ENCODE results near the gene IFT172. TPM values are rescaled to one million over a fixed set of nuclear protein-coding genes. Genes with fewer than 3 reads are reported as not detected.
A peak's percentile ranks its signal among the peaks of the same experiment; 100 is the strongest.

Gene IFT172
- total RNA-seq, 1 experiment from 2014 or later: 21.9 TPM

- Histone ChIP-seq H3K4me3 (ENCODE audit: low read depth, low read length) (no peak overlapping the region), H3K4me1 (no peaks in the 10 kb centered on the region), H3K36me3 (ENCODE audit: control insufficient read depth, insufficient read depth, low read length) (no peaks in the 10 kb centered on the region), H3K9me3 (no peaks in the 10 kb centered on the region), H3K27me3 (replicated peaks; ENCODE audit: control insufficient read depth, insufficient read depth, low read length) (no peaks in the 10 kb centered on the region)
- Mint-ChIP-seq H3K27me3 (ENCODE audit: insufficient read depth, unreplicated experiment) (no peaks in the 10 kb centered on the region), H3K27ac (ENCODE audit: unreplicated experiment) (no peak overlapping the region), H3K9me3 (ENCODE audit: unreplicated experiment) (no peaks in the 10 kb centered on the region), H3K4me3 (ENCODE audit: unreplicated experiment) (no peak overlapping the region), H3K36me3 (ENCODE audit: insufficient read depth, unreplicated experiment) (no peaks in the 10 kb centered on the region), H3K4me1 (ENCODE audit: low read depth, unreplicated experiment) (no peaks in the 10 kb centered on the region)
- no TSS peak for BruUV-seq (replicated peaks)
- CTCF ChIA-PET: no interaction called here
- intact Hi-C loops (cut with micrococcal nuclease; ENCODE audit: unreplicated experiment): no loop called here
- peak in 1 of 2 experiments; percentile 18 for DNase-seq
- POLR2A ChIA-PET: no interaction called here
- TF ChIP-seq CTCF (IDR thresholded peaks at IDR 0.05; ENCODE audit: insufficient read depth in 1 of 2, low read depth in 1 of 2, low read length in 1 of 2, severe bottlenecking in 1 of 2, unreplicated experiment in 1 of 2): peak in 1 of 2 experiments; percentile 11
Measured at GRCh38 chr2:27453968-27454367, 35.6 kb downstream of the IFT172 start.

- no peaks in the 10 kb centered on the region for H3K4me1 ChIP-seq
- no peaks in the 10 kb centered on the region for H3K9me3 ChIP-seq
- H3K27me3 ChIP-seq (replicated peaks; ENCODE audit: control insufficient read depth, insufficient read depth, low read length): no peaks in the 10 kb centered on the region
- H3K4me1 Mint-ChIP-seq (ENCODE audit: low read depth, unreplicated experiment): no peaks in the 10 kb centered on the region
- ChIA-PET POLR2A (no interaction called here), CTCF (no interaction called here)
- H3K9me3 Mint-ChIP-seq (ENCODE audit: unreplicated experiment): no peaks in the 10 kb centered on the region
- H3K36me3 Mint-ChIP-seq (ENCODE audit: insufficient read depth, unreplicated experiment): peaks cover 1% of the 10 kb centered on the region
- no peak overlapping the region for H3K27ac Mint-ChIP-seq (ENCODE audit: unreplicated experiment)
- H3K4me3 Mint-ChIP-seq (ENCODE audit: unreplicated experiment): no peak overlapping the region
- intact Hi-C loops (cut with micrococcal nuclease; ENCODE audit: unreplicated experiment): no loop called here
- no peak for TF ChIP-seq CTCF (IDR thresholded peaks at IDR 0.05; ENCODE audit: insufficient read depth in 1 of 2, low read depth in 1 of 2, low read length in 1 of 2, severe bottlenecking in 1 of 2, unreplicated experiment in 1 of 2)
- no peak for DNase-seq
- H3K27me3 Mint-ChIP-seq (ENCODE audit: insufficient read depth, unreplicated experiment): no peaks in the 10 kb centered on the region
- BruUV-seq (replicated peaks): no TSS peak
- no peaks in the 10 kb centered on the region for H3K36me3 ChIP-seq (ENCODE audit: control insufficient read depth, insufficient read depth, low read length)
- H3K4me3 ChIP-seq (ENCODE audit: low read depth, low read length): no peak overlapping the region
Measured at GRCh38 chr2:27451095-27451494, 38.4 kb downstream of the IFT172 start.

GRCh38 chr2:27448381-27448780 lies 41.2 kb downstream of the IFT172 start:
- no peak overlapping the region for H3K27ac Mint-ChIP-seq (ENCODE audit: unreplicated experiment)
- CTCF ChIA-PET: no interaction called here
- H3K4me1 Mint-ChIP-seq (ENCODE audit: low read depth, unreplicated experiment): peaks cover 1% of the 10 kb centered on the region
- BruUV-seq (replicated peaks): no TSS peak
- Histone ChIP-seq H3K4me3 (ENCODE audit: low read depth, low read length) (no peak overlapping the region), H3K36me3 (ENCODE audit: control insufficient read depth, insufficient read depth, low read length) (no peaks in the 10 kb centered on the region), H3K27me3 (replicated peaks; ENCODE audit: control insufficient read depth, insufficient read depth, low read length) (no peaks in the 10 kb centered on the region), H3K9me3 (no peaks in the 10 kb centered on the region), H3K4me1 (no peaks in the 10 kb centered on the region)
- no peak for DNase-seq
- no peaks in the 10 kb centered on the region for H3K27me3 Mint-ChIP-seq (ENCODE audit: insufficient read depth, unreplicated experiment)
- POLR2A ChIA-PET: no interaction called here
- H3K9me3 Mint-ChIP-seq (ENCODE audit: unreplicated experiment): no peaks in the 10 kb centered on the region
- intact Hi-C loops (cut with micrococcal nuclease; ENCODE audit: unreplicated experiment): no loop called here
- H3K36me3 Mint-ChIP-seq (ENCODE audit: insufficient read depth, unreplicated experiment): peaks cover 18% of the 10 kb centered on the region
- no peak for TF ChIP-seq CTCF (IDR thresholded peaks at IDR 0.05; ENCODE audit: insufficient read depth in 1 of 2, low read depth in 1 of 2, low read length in 1 of 2, severe bottlenecking in 1 of 2, unreplicated experiment in 1 of 2)
- H3K4me3 Mint-ChIP-seq (ENCODE audit: unreplicated experiment): no peak overlapping the region
